Type B pancreatic cell (in vitro differentiated cells): Measurements from ENCODE around the gene RFC4. TPM values are rescaled to one million over a fixed set of nuclear protein-coding genes. Genes with fewer than 3 reads are reported as not detected.

Experiments
- DNase-seq: peaks from one replicate; pipeline ENCODE4 v3.0.0; 2021; ENCODE audit warnings: mixed read lengths; ENCODE audit not compliant: unreplicated experiment; ENCODE audit errors: extremely low spot score
- H3K27ac Mint-ChIP-seq: 2 replicates; pipeline ENCODE4 v1.8.0; 2021; ENCODE audit warnings: mild to moderate bottlenecking, mixed read lengths
- H3K27me3 Mint-ChIP-seq: 2 replicates; pipeline ENCODE4 v1.8.0; 2021; ENCODE audit warnings: mixed read lengths
- H3K36me3 Mint-ChIP-seq: 2 replicates; pipeline ENCODE4 v1.8.0; 2021; ENCODE audit warnings: mixed read lengths
- H3K4me1 Mint-ChIP-seq: one replicate; pipeline ENCODE4 v1.8.0; 2021; ENCODE audit warnings: mixed read lengths; ENCODE audit not compliant: unreplicated experiment
- H3K4me3 Mint-ChIP-seq: 2 replicates; pipeline ENCODE4 v1.8.0; 2021; ENCODE audit warnings: mild to moderate bottlenecking, mixed read lengths
- H3K9me3 Mint-ChIP-seq: 2 replicates; pipeline ENCODE4 v1.8.0; 2021; ENCODE audit warnings: mixed read lengths
- CTCF ChIP-seq: fragments of 200-600 bp; sonication (generic); conservative IDR thresholded peaks from 2 replicates; pipeline ENCODE4 v1.5.0; 2021; ENCODE audit warnings: antibody characterized with exemption, mild to moderate bottlenecking
- microRNA-seq: library from miRNA; unstranded; fragments of <30 nt; microRNA quantifications from one replicate; pipeline ENCODE4, GENCODE V29; 2020
- total RNA-seq: library from RNA; stranded (reverse); gene quantifications from 2 replicates; pipeline ENCODE4 v1.2.1, GENCODE V29; 2021; ENCODE audit warnings: low replicate concordance

The RFC4 gene
- total RNA-seq, 1 donor from 2014 or later: 64.2 TPM

GRCh38 chr3:186746008-186746407, 60.3 kb downstream of the RFC4 start:
- Mint-ChIP-seq H3K27me3 (peaks cover 6% of the 10 kb centered on the region), H3K9me3 (peaks cover 5% of the 10 kb centered on the region), H3K4me1 (peaks cover 9% of the 10 kb centered on the region), H3K36me3 (no peaks in the 10 kb centered on the region), H3K4me3 (peak overlapping the region; percentile 12), H3K27ac (peak overlapping the region; percentile 95)
- no peak for TF ChIP-seq CTCF
- no peak for DNase-seq

GRCh38 chr3:186743666-186744065, 62.6 kb downstream of the RFC4 start:
- Mint-ChIP-seq H3K4me3 (no peak overlapping the region), H3K27ac (peak overlapping the region; percentile 33), H3K36me3 (no peaks in the 10 kb centered on the region), H3K27me3 (peaks cover 6% of the 10 kb centered on the region), H3K9me3 (peaks cover 5% of the 10 kb centered on the region), H3K4me1 (peaks cover 9% of the 10 kb centered on the region)
- DNase-seq: no peak
- TF ChIP-seq CTCF: no peak

GRCh38 chr3:186742618-186743380, 63.5 kb downstream of the RFC4 start:
- Mint-ChIP-seq H3K27ac (no peak overlapping the region), H3K27me3 (peaks cover 6% of the 10 kb centered on the region), H3K4me3 (no peak overlapping the region), H3K9me3 (peaks cover 5% of the 10 kb centered on the region), H3K36me3 (no peaks in the 10 kb centered on the region), H3K4me1 (peaks cover 5% of the 10 kb centered on the region)
- no peak for TF ChIP-seq CTCF
- DNase-seq: no peak

Small RNA genes lying within 50 kb of the gene (microRNA-seq; reads per million reads assigned to microRNA genes)
- 9.9 reads per million, percentile 32 among the genes with 10 or more reads in this experiment for gene MIR1248

Other genes with a start within 250 kb of the RFC4 start
- gene TBCCD1, start 239.1 kb downstream of the RFC4 start, total RNA-seq: 11.0 and 16.6 TPM in 2 replicates
- gene DNAJB11, start 235.8 kb downstream of the RFC4 start, total RNA-seq: 63.4 and 68.5 TPM in 2 replicates
- gene AHSG, start 193.4 kb downstream of the RFC4 start, total RNA-seq: 0.27 and 0.74 TPM in 2 replicates
- not detected in 2 replicates for gene FETUB, start 166.1 kb downstream of the RFC4 start, total RNA-seq
- gene HRG, start 140.5 kb downstream of the RFC4 start, total RNA-seq: not detected in 2 replicates
- gene KNG1, start 89.1 kb downstream of the RFC4 start, total RNA-seq: not detected in 2 replicates
- gene EIF4A2, start 22.9 kb downstream of the RFC4 start, total RNA-seq: 477 and 480 TPM in 2 replicates
- not detected in 2 replicates for gene ADIPOQ, start 36.2 kb upstream of the RFC4 start, total RNA-seq
- 22.3 and 51.8 TPM in 2 replicates for gene ST6GAL1, start 124.0 kb upstream of the RFC4 start, total RNA-seq